IMR-90 (cell line): ENCODE results near the gene FTO. TPM values are rescaled to one million over a fixed set of nuclear protein-coding genes. Genes with fewer than 3 reads are reported as not detected.

ENCODE experiments used
- ATAC-seq: fragments of 200-7000 bp; cut with Tn5 transposase; 2 replicates; pipeline ENCODE4 v1.9.1; 2020; ENCODE audit warnings: low read depth, mild to moderate bottlenecking, moderate library complexity
- BruUV-seq: library from RNA; stranded (reverse); fragments of 400-500 nt; replicated peaks from 2 replicates; lab custom pipeline; 2021; lab: Mats Ljungman, UMichigan
- CTCF ChIA-PET: fragments of 300-600 bp; formaldehyde crosslinking; extraction: SDS; loops from one replicate; lab custom pipeline; 2021; ENCODE audit warnings: antibody characterized with exemption; lab: Yijun Ruan, JAX
- POLR2A ChIA-PET: fragments of 300-600 bp; sonication (Branson Sonifier 250); formaldehyde crosslinking; loops from one replicate; lab custom pipeline; 2022; ENCODE audit warnings: antibody characterized with exemption; ENCODE audit not compliant: unreplicated experiment; lab: Charles Lee
- DNase-seq: peaks from one replicate; pipeline ENCODE4 v3.0.0; 2013
- H2AFZ ChIP-seq: replicated peaks from 2 replicates; pipeline ENCODE3; 2013; ENCODE audit warnings: low read length, mild to moderate bottlenecking; ENCODE audit not compliant: poor library complexity
- H2AK5ac ChIP-seq: 2 replicates; pipeline ENCODE4 v1.6.1; 2013; ENCODE audit warnings: low read depth, low read length, inconsistent platforms
- H2AK9ac ChIP-seq: replicated peaks from 2 replicates; pipeline ENCODE3; 2013; ENCODE audit warnings: mild to moderate bottlenecking, low read depth, low read length, moderate library complexity; ENCODE audit not compliant: poor library complexity
- H2BK120ac ChIP-seq: 2 replicates; pipeline ENCODE4 v1.6.1; 2013; ENCODE audit warnings: low read depth, low read length, inconsistent platforms
- H2BK15ac ChIP-seq: 3 replicates; pipeline ENCODE4 v1.6.1; 2013; ENCODE audit warnings: low read depth, low read length, inconsistent platforms
- H2BK20ac ChIP-seq: 2 replicates; pipeline ENCODE4 v1.6.1; 2013; ENCODE audit warnings: low read depth, mild to moderate bottlenecking, inconsistent platforms, low read length, moderate library complexity
- H2BK5ac ChIP-seq: 2 replicates; pipeline ENCODE4 v1.6.1; 2013; ENCODE audit warnings: mild to moderate bottlenecking, low read depth, low read length, inconsistent platforms; ENCODE audit not compliant: poor library complexity, severe bottlenecking
- H3K14ac ChIP-seq: replicated peaks from 2 replicates; pipeline ENCODE4 v1.6.1; 2013; ENCODE audit warnings: low read depth, low read length, inconsistent platforms
- H3K18ac ChIP-seq: 2 replicates; pipeline ENCODE4 v1.6.1; 2013; ENCODE audit warnings: low read depth, low read length, control low read depth
- H3K23ac ChIP-seq: 2 replicates; pipeline ENCODE4 v1.6.1; 2013; ENCODE audit warnings: low read depth, low read length, inconsistent platforms
- H3K27ac ChIP-seq: 2 replicates; pipeline ENCODE4 v1.5.1; 2013; ENCODE audit warnings: mild to moderate bottlenecking, control low read depth, low read length; ENCODE audit not compliant: insufficient read depth
- H3K27me3 ChIP-seq: 2 replicates; pipeline ENCODE4 v1.6.1; 2013; ENCODE audit warnings: low read length; ENCODE audit not compliant: control insufficient read depth, insufficient read depth
- H3K36me3 ChIP-seq: 2 replicates; pipeline ENCODE4 v1.6.1; 2013; ENCODE audit warnings: low read length, mixed read lengths; ENCODE audit not compliant: control insufficient read depth, insufficient read depth
- H3K4ac ChIP-seq: 2 replicates; pipeline ENCODE4 v1.6.1; 2013; ENCODE audit warnings: low read depth, low read length, inconsistent platforms
- H3K4me1 ChIP-seq: 2 replicates; pipeline ENCODE4 v1.6.1; 2013; ENCODE audit warnings: low read length, mixed read lengths; ENCODE audit not compliant: control insufficient read depth, insufficient read depth
- H3K4me2 ChIP-seq: 2 replicates; pipeline ENCODE4 v1.6.1; 2013; ENCODE audit warnings: low read depth, mild to moderate bottlenecking, control low read depth, low read length, moderate library complexity
- H3K4me3 ChIP-seq: 2 replicates; pipeline ENCODE4 v1.5.1; 2013; ENCODE audit warnings: low read depth, mild to moderate bottlenecking, control low read depth, low read length, moderate library complexity; ENCODE audit not compliant: insufficient read depth
- H3K56ac ChIP-seq: 2 replicates; pipeline ENCODE4 v1.6.1; 2013; ENCODE audit warnings: low read length, inconsistent platforms; ENCODE audit not compliant: insufficient read depth; ENCODE audit errors: extremely low read depth
- H3K79me1 ChIP-seq, 2 experiments: 2 replicates each; pipeline ENCODE4 v1.6.1; 2013; ENCODE audit warnings: low read length in 2 of 2, inconsistent platforms in 1 of 2, low read depth in 1 of 2
- H3K9ac ChIP-seq: 2 replicates; pipeline ENCODE4 v1.6.1; 2013; ENCODE audit warnings: low read depth, low read length, control low read depth
- H3K9me1 ChIP-seq: 2 replicates; pipeline ENCODE4 v1.6.1; 2013; ENCODE audit warnings: low read length, inconsistent platforms; ENCODE audit not compliant: insufficient read depth
- H3K9me3 ChIP-seq: 2 replicates; pipeline ENCODE4 v1.6.1; 2013; ENCODE audit warnings: low read length; ENCODE audit not compliant: control insufficient read depth, insufficient read depth
- H4K20me1 ChIP-seq: 2 replicates; pipeline ENCODE4 v1.6.1; 2013; ENCODE audit warnings: low read length, inconsistent platforms; ENCODE audit not compliant: insufficient read depth
- H4K5ac ChIP-seq: 2 replicates; pipeline ENCODE4 v1.6.1; 2013; ENCODE audit warnings: mild to moderate bottlenecking, low read depth, low read length, control low read depth
- H4K8ac ChIP-seq, 2 experiments: 2 replicates each; pipeline ENCODE4 v1.6.1; 2013; ENCODE audit warnings: low read depth in 2 of 2, low read length in 2 of 2, control low read depth in 1 of 2, inconsistent platforms in 1 of 2
- H4K91ac ChIP-seq: 2 replicates; pipeline ENCODE4 v1.6.1; 2013; ENCODE audit warnings: low read depth, low read length, inconsistent platforms; ENCODE audit not compliant: insufficient read depth
- CEBPB ChIP-seq: IDR thresholded peaks from 2 replicates; pipeline ENCODE4 v1.6.1; 2012; ENCODE audit warnings: low read depth, low read length, improper control_type of control experiment
- CTCF ChIP-seq: conservative IDR thresholded peaks from 2 replicates; pipeline ENCODE4 v1.5.1; 2012; ENCODE audit warnings: mild to moderate bottlenecking, low read depth, low read length, improper control_type of control experiment
- ELK1 ChIP-seq: fragments of 150-350 bp; IDR thresholded peaks from 2 replicates; pipeline ENCODE4 v1.6.1; 2016; ENCODE audit warnings: low read depth, mild to moderate bottlenecking, low read length, moderate library complexity, borderline replicate concordance
- FOS ChIP-seq: fragments of 150-350 bp; IDR thresholded peaks from 2 replicates; pipeline ENCODE4 v1.6.1; 2016; ENCODE audit warnings: low read depth, low read length
- NFE2L2 ChIP-seq: fragments of 150-350 bp; IDR thresholded peaks from 2 replicates; pipeline ENCODE4 v1.6.1; 2016; ENCODE audit warnings: low read depth, mild to moderate bottlenecking, low read length
- RAD21 ChIP-seq: IDR thresholded peaks from 2 replicates; pipeline ENCODE4 v1.6.1; 2012; ENCODE audit warnings: low read length, improper control_type of control experiment
- RCOR1 ChIP-seq: IDR thresholded peaks from 2 replicates; pipeline ENCODE4 v1.6.1; 2012; ENCODE audit warnings: mild to moderate bottlenecking, low read length, improper control_type of control experiment; ENCODE audit not compliant: insufficient replicate concordance
- SMC3 ChIP-seq: fragments of 150-350 bp; IDR thresholded peaks from 2 replicates; pipeline ENCODE4 v1.6.1; 2016; ENCODE audit warnings: low read depth, mild to moderate bottlenecking, antibody characterized with exemption, low read length, moderate library complexity
- WGBS, 2 experiments: methylation state at CpG; one replicate each; pipeline versions ENCODE4 v1.1.5 to v1.1.7; 2013; ENCODE audit warnings: missing lambda C conversion rate in 2 of 2; ENCODE audit not compliant: insufficient read length in 1 of 2; ENCODE audit errors: extremely low coverage in 2 of 2; 5-methylcytosine and 5-hydroxymethylcytosine counted together
- dilution Hi-C: fragments of 300-500 bp; cut with HindIII; formaldehyde crosslinking; loops from one replicate; pipeline ENCODE4 v1.14.3; 2018; ENCODE audit warnings: low sequenced_read_pairs; ENCODE audit not compliant: unreplicated experiment
- in situ Hi-C: fragments of 300-500 bp; cut with MboI; formaldehyde crosslinking; loops from 3 replicates; pipeline ENCODE4 v1.14.3; 2019; ENCODE audit warnings: low sequenced_read_pairs, inconsistent platforms, mixed read lengths
- intact Hi-C: fragments of 100-400 bp; cut with micrococcal nuclease; formaldehyde crosslinking; loops from 2 replicates; pipeline ENCODE4 v1.10.0; 2022
- polyA plus RNA-seq, 3 experiments: library from polyadenylated mRNA; depleted of rRNA; stranded (reverse); fragments of >200 nt; gene quantifications; 2 replicates each; pipeline ENCODE4 v1.2.3, GENCODE V29; 2012; ENCODE audit warnings: low replicate concordance in 1 of 3
- total RNA-seq: library from RNA; depleted of rRNA; stranded (reverse); fragments of >200 nt; gene quantifications from 2 replicates; pipeline ENCODE4 v1.2.3, GENCODE V29; 2012

FTO gene
- total and polyA plus RNA-seq, 2 of the 4 experiments (the other 2 are of a cell fraction): 70.3 to 132 TPM

- Histone ChIP-seq H2AK5ac (no peak overlapping the region), H3K36me3 (no peaks in the 10 kb centered on the region), H3K23ac (no peak overlapping the region), H4K8ac (no peak overlapping the region), H2AK9ac (no peak overlapping the region), H4K91ac (no peak overlapping the region), H3K56ac (no peak overlapping the region), H2BK20ac (no peak overlapping the region), H3K27me3 (no peaks in the 10 kb centered on the region), H2BK15ac (no peak overlapping the region), H2BK120ac (no peak overlapping the region; the same call in 1 of the 2 replicates), H4K20me1 (no peaks in the 10 kb centered on the region), H3K9me3 (no peaks in the 10 kb centered on the region), H3K4me1 (peaks cover 9% of the 10 kb centered on the region), H2BK5ac (no peak overlapping the region), H3K27ac (no peak overlapping the region), H2AFZ (no peak overlapping the region), H3K79me1 (no peaks in the 10 kb centered on the region; a peak in 1 of 4 replicates), H3K4ac (no peak overlapping the region), H3K4me2 (no peak overlapping the region), H3K9ac (no peak overlapping the region), H3K14ac (no peak overlapping the region), H3K9me1 (peaks cover 5% of the 10 kb centered on the region), H3K4me3 (no peak overlapping the region), H4K5ac (no peak overlapping the region), H3K18ac (no peak overlapping the region)
- no peak for TF ChIP-seq ELK1
- TF ChIP-seq RCOR1: no peak
- no peak for TF ChIP-seq NFE2L2
- no peak for TF ChIP-seq RAD21
- no peak for TF ChIP-seq CEBPB
- no peak for TF ChIP-seq FOS
- TF ChIP-seq CTCF: no peak
- no peak for TF ChIP-seq SMC3
- no peak for DNase-seq
- no TSS peak for BruUV-seq
- dilution Hi-C loops: no loop called here
- intact Hi-C loops: no loop called here
- POLR2A ChIA-PET: no interaction called here
- 92% methylated on average over 4 of the region's 4 CpGs; no CpG with 5 or more reads in 1 of the 2 experiments for WGBS, 2 experiments
- in situ Hi-C loops: no loop called here
- CTCF ChIA-PET: no interaction called here
- no peak for ATAC-seq
Measured at GRCh38 chr16:53973021-53973420, 269.1 kb downstream of the FTO start.
